CD14-positive monocyte (primary cell): ENCODE data around the gene SECTM1. TPM values are rescaled to one million over a fixed set of nuclear protein-coding genes. Genes with fewer than 3 reads are reported as not detected.

Experiments used
- DNase-seq, 3 donors: peaks; one replicate each; pipeline ENCODE4 v3.0.0-alpha.2; 2011 to 2022
- H2AFZ ChIP-seq: 2 replicates; pipeline ENCODE4 v1.6.0; 2012; ENCODE audit warnings: mild to moderate bottlenecking, low read depth, low read length, inconsistent platforms; ENCODE audit not compliant: insufficient read depth, poor library complexity, severe bottlenecking
- H3K27ac ChIP-seq, 2 donors: 1 replicate in 1 of 2; 2 replicates in 1 of 2; pipeline ENCODE4 v1.5.1; 2012 to 2013; ENCODE audit warnings: low read length in 2 of 2, control low read depth in 1 of 2, inconsistent platforms in 1 of 2, low read depth in 1 of 2, mild to moderate bottlenecking in 1 of 2
- H3K27me3 ChIP-seq, 2 donors: one replicate each; pipeline versions ENCODE4 v1.6.0 to v1.6.1; 2011 to 2013; ENCODE audit warnings: low read length in 2 of 2; ENCODE audit not compliant: control insufficient read depth in 2 of 2, insufficient read depth in 2 of 2
- H3K36me3 ChIP-seq, 2 donors: replicated peaks in 1 of 2; 1 replicate in 1 of 2; 2 replicates in 1 of 2; pipeline versions ENCODE4 v1.5.1 to v1.6.1; 2012 to 2013; ENCODE audit warnings: low read length in 2 of 2, control low read depth in 1 of 2, inconsistent platforms in 1 of 2, mild to moderate bottlenecking in 1 of 2; ENCODE audit not compliant: insufficient read depth in 2 of 2, control insufficient read depth in 1 of 2
- H3K4me1 ChIP-seq, 2 donors: 1 replicate in 1 of 2; 2 replicates in 1 of 2; pipeline versions ENCODE4 v1.5.1 to v1.6.1; 2012 to 2013; ENCODE audit warnings: low read length in 2 of 2, control low read depth in 1 of 2, inconsistent platforms in 1 of 2, mild to moderate bottlenecking in 1 of 2, moderate library complexity in 1 of 2; ENCODE audit not compliant: insufficient read depth in 2 of 2, control insufficient read depth in 1 of 2
- H3K4me2 ChIP-seq: replicated peaks from 2 replicates; pipeline ENCODE3; 2012; ENCODE audit warnings: low read length, moderate library complexity, mild to moderate bottlenecking; ENCODE audit not compliant: poor library complexity, severe bottlenecking; ENCODE audit errors: extremely low read depth
- H3K4me3 ChIP-seq, 3 experiments: fragments of 200-600 bp in 1 of 3; sonication (generic) in 1 of 3; replicated peaks in 1 of 3; 1 replicate in 2 of 3; 2 replicates in 1 of 3; pipeline ENCODE4 v1.5.1; 2011 to 2013; ENCODE audit warnings: low read length in 3 of 3, mild to moderate bottlenecking in 3 of 3, control low read depth in 2 of 3, low read depth in 2 of 3, inconsistent platforms in 1 of 3, moderate library complexity in 1 of 3
- H3K79me2 ChIP-seq: 2 replicates; pipeline ENCODE4 v1.6.0; 2012; ENCODE audit warnings: mild to moderate bottlenecking, control low read depth, inconsistent platforms, low read length, moderate library complexity; ENCODE audit not compliant: insufficient read depth
- H3K9ac ChIP-seq: 2 replicates; pipeline ENCODE4 v1.6.0; 2017; ENCODE audit warnings: low read length, mild to moderate bottlenecking; ENCODE audit not compliant: insufficient read depth, poor library complexity, severe bottlenecking
- H3K9me3 ChIP-seq, 2 donors: replicated peaks in 1 of 2; 1 replicate in 1 of 2; 2 replicates in 1 of 2; pipeline versions ENCODE4 v1.5.1 to v1.6.1; 2012 to 2013; ENCODE audit warnings: low read length in 2 of 2, control low read depth in 1 of 2; ENCODE audit not compliant: control insufficient read depth in 1 of 2, insufficient read depth in 1 of 2
- H4K20me1 ChIP-seq: 2 replicates; pipeline ENCODE4 v1.6.0; 2012; ENCODE audit warnings: mild to moderate bottlenecking, low read length, control low read depth, moderate library complexity; ENCODE audit not compliant: insufficient read depth
- H3K27ac Mint-ChIP-seq, 7 donors: one replicate each; pipeline ENCODE4 v1.8.0; 2020; ENCODE audit warnings: mild to moderate bottlenecking in 7 of 7, mixed read lengths in 7 of 7, moderate library complexity in 6 of 7, inconsistent platforms in 2 of 7
- H3K27me3 Mint-ChIP-seq, 3 donors: one replicate each; pipeline ENCODE4 v1.8.0; 2021 to 2022; ENCODE audit warnings: low read depth in 3 of 3, mild to moderate bottlenecking in 3 of 3, mixed read lengths in 3 of 3, moderate library complexity in 3 of 3, inconsistent platforms in 1 of 3
- H3K36me3 Mint-ChIP-seq, 2 donors: one replicate each; pipeline ENCODE4 v1.8.0; 2020; ENCODE audit warnings: mixed read lengths in 2 of 2, inconsistent platforms in 1 of 2, mild to moderate bottlenecking in 1 of 2
- H3K4me1 Mint-ChIP-seq: one replicate; pipeline ENCODE4 v1.8.0; 2020; ENCODE audit warnings: mild to moderate bottlenecking, mixed read lengths
- H3K4me3 Mint-ChIP-seq, 2 donors: one replicate each; pipeline ENCODE4 v1.8.0; 2020; ENCODE audit warnings: mild to moderate bottlenecking in 2 of 2, mixed read lengths in 2 of 2, moderate library complexity in 1 of 2
- H3K9me3 Mint-ChIP-seq, 7 donors: one replicate each; pipeline ENCODE4 v1.8.0; 2020 to 2022; ENCODE audit warnings: mixed read lengths in 7 of 7, mild to moderate bottlenecking in 6 of 7, moderate library complexity in 6 of 7, inconsistent platforms in 2 of 7
- CTCF ChIP-seq: fragments of 200-600 bp; IDR thresholded peaks from one replicate; pipeline ENCODE4 v1.8.0; 2022; ENCODE audit warnings: antibody characterized with exemption, mild to moderate bottlenecking
- WGBS: methylation state at CpG from one replicate; pipeline ENCODE4 v1.1.5; 2013; ENCODE audit warnings: missing lambda C conversion rate; ENCODE audit not compliant: insufficient coverage; 5-methylcytosine and 5-hydroxymethylcytosine counted together
- intact Hi-C, 2 donors: fragments of 100-400 bp; cut with micrococcal nuclease; formaldehyde crosslinking; loops; one replicate each; pipeline versions ENCODE4 v1.15.0 to v1.15.1; 2023
- polyA plus RNA-seq, 3 donors: library from polyadenylated mRNA; depleted of rRNA in 1 of 3; unstranded in 2 of 3; stranded (reverse) in 1 of 3; fragments of 300-500 nt in 2 of 3; fragments of >200 nt in 1 of 3; fragmentation: Illumina TruSeq in 2 of 3; gene quantifications; 1 replicate in 2 of 3; 2 replicates in 1 of 3; pipeline ENCODE4 v1.2.3, GENCODE V29; 2012 to 2021

Gene SECTM1
- polyA plus RNA-seq, 3 donors, result 136 to 209 (median 188) TPM

DNA sequence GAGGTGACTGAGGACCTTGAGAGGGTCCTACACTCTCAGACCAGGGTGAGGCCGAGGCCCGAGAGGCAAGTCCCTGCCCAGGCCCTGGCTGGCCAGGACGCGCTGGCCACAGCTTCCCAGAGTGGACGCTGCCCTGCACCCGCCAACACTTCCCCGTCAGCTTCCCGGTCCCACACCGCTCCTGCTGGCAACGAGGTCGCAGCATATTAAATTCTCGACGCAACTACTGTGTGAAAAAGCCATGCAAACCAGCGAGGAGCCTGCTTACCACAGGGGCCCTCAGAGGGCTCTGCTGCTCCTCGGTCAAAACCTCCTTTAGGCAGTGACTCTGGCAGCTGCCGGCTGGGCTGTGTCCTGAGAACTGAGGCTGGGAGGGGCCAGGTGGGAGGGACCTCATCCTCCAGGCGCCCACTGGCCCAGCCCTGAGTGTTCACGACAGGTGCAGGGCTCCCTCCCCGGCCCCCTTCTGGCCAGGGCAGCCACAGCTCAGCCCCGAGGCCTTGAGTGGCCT, 23.3 kb upstream of the SECTM1 start:
- Histone ChIP-seq H3K9me3 (peaks cover 0 to 3% of the 10 kb centered on the region in 2 donors), H3K27ac (no peak overlapping the region), H3K27me3 (no peaks in the 10 kb centered on the region), H4K20me1 (no peaks in the 10 kb centered on the region), H3K4me2 (no peak overlapping the region), H3K36me3 (no peaks in the 10 kb centered on the region), H3K79me2 (no peaks in the 10 kb centered on the region), H2AFZ (no peak overlapping the region), H3K4me3 (no peak overlapping the region), H3K9ac (no peak overlapping the region), H3K4me1 (peaks cover 4% of the 10 kb centered on the region in 2 donors)
- Mint-ChIP-seq H3K4me1 (peaks cover 8% of the 10 kb centered on the region), H3K27me3 (peaks cover 15% of the 10 kb centered on the region in 3 donors), H3K4me3 (no peak overlapping the region), H3K36me3 (no peaks in the 10 kb centered on the region), H3K9me3 (peaks cover 0 to 6% (median 0%) of the 10 kb centered on the region in 7 donors), H3K27ac (no peak overlapping the region)
- DNase-seq, result no peak
- intact Hi-C loops, result loop anchor here (5.0 to 10.0 kb wide), 2 partner anchors 205 to 418 kb away; no protein-coding TSS in a partner anchor
- 82% methylated on average over 20 of the region's 20 CpGs for WGBS
- TF ChIP-seq CTCF, result no peak

DNA sequence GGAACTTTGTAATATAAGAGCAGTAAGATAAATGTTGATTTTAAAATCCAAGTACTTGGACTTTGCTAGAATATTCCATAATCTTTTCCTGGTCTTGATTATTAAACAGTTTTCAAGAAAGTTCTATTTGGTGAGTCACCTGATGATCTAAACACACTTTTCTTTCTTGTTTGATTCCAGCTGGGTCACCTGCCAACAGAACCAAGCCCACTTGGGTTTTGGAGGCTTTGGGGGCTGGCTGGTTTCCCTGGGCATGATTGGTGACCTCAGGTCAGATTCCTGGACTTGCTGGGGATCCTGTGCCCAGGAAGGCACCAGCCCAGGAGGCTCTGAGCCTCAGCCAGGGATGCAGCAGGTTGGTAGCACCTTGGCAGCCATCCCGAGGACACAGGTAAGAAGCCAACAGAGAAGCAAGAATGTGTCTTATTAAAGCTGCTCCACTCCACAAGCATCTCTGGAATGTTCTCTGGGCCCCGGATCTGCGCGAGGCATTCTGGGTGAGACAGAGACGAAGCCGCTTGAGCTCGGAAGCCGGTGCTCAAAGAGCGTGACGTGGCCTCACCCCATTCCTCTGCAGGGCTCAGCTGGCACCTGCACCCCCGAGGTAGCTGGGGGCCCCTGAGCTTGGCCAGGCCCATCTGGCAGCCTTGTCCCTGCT, 22.3 kb upstream of the SECTM1 start:
- intact Hi-C loops, result loop anchor here (5.0 to 10.0 kb wide), 2 partner anchors 206 to 419 kb away; no protein-coding TSS in a partner anchor
- Histone ChIP-seq H3K4me1 (peaks cover 4% of the 10 kb centered on the region in 2 donors), H3K9ac (no peak overlapping the region), H3K4me3 (no peak overlapping the region), H3K36me3 (no peaks in the 10 kb centered on the region), H4K20me1 (no peaks in the 10 kb centered on the region), H3K27me3 (no peaks in the 10 kb centered on the region), H3K79me2 (no peaks in the 10 kb centered on the region), H3K4me2 (no peak overlapping the region), H2AFZ (no peak overlapping the region), H3K9me3 (peaks cover 0 to 3% of the 10 kb centered on the region in 2 donors), H3K27ac (no peak overlapping the region)
- Mint-ChIP-seq H3K27ac (no peak overlapping the region), H3K36me3 (no peaks in the 10 kb centered on the region), H3K4me3 (no peak overlapping the region), H3K9me3 (peaks cover 0 to 6% (median 0%) of the 10 kb centered on the region in 7 donors), H3K4me1 (peaks cover 9% of the 10 kb centered on the region), H3K27me3 (peaks cover 13 to 17% (median 15%) of the 10 kb centered on the region in 3 donors)
- DNase-seq, result no peak
- 91% methylated on average over 11 of the region's 11 CpGs for WGBS
- no peak for TF ChIP-seq CTCF
